GM12878 (cell line): ENCODE measurements around the gene CDH2. TPM values are rescaled to one million over a fixed set of nuclear protein-coding genes. Genes with fewer than 3 reads are reported as not detected.

Experiments
- ATAC-seq: fragments of 200-7000 bp; cut with Tn5 transposase; 3 replicates; pipeline ENCODE4 v1.9.1; 2020; ENCODE audit warnings: mild to moderate bottlenecking, moderate library complexity
- BruUV-seq: library from RNA; stranded (reverse); fragments of 400-500 nt; replicated peaks from 2 replicates; lab custom pipeline; 2021; lab: Mats Ljungman, UMichigan
- CTCF ChIA-PET: fragments of 300-600 bp; sonication (Branson Sonifier 250); formaldehyde crosslinking; extraction: SDS; loops from one replicate; lab custom pipeline; 2021; ENCODE audit warnings: inconsistent platforms; lab: Yijun Ruan, JAX
- POLR2A ChIA-PET: fragments of 350-600 bp; formaldehyde crosslinking; extraction: SDS; loops from one replicate; lab custom pipeline; 2021; ENCODE audit warnings: inconsistent platforms; lab: Charles Lee
- RAD21 ChIA-PET: fragments of 300-600 bp; sonication (Branson Sonifier 250); formaldehyde crosslinking; loops from one replicate; lab custom pipeline; 2023; ENCODE audit warnings: antibody characterized with exemption; ENCODE audit not compliant: unreplicated experiment; lab: Charles Lee
- SMC1A ChIA-PET: fragments of 300-600 bp; sonication (Branson Sonifier 250); formaldehyde crosslinking; loops from one replicate; lab custom pipeline; 2023; ENCODE audit not compliant: unreplicated experiment, uncharacterized antibody; lab: Charles Lee
- DNase-seq: peaks from one replicate; pipeline ENCODE4 v3.0.0-alpha.2; 2011; ENCODE audit warnings: low read depth, low spot score
- FAIRE-seq: peaks from 3 replicates; lab custom pipeline; 2011; peaks lifted over from hg19 to GRCh38; lab: Jason Lieb, UNC
- H2AFZ ChIP-seq: 2 replicates; pipeline ENCODE4 v1.6.0; 2011; ENCODE audit warnings: low read depth, low read length, control low read depth; ENCODE audit not compliant: control insufficient read depth
- H3K27ac ChIP-seq: 2 replicates; pipeline ENCODE4 v1.5.1; 2011; ENCODE audit warnings: control low read depth; ENCODE audit not compliant: control insufficient read depth, insufficient read depth
- H3K27me3 ChIP-seq, 2 experiments: replicated peaks in 1 of 2; 2 replicates each; pipeline versions ENCODE4 v1.6.0 to v1.6.1; 2011; ENCODE audit warnings: low read length in 1 of 2; ENCODE audit not compliant: control insufficient read depth in 2 of 2, insufficient read depth in 2 of 2
- H3K36me3 ChIP-seq, 2 experiments: 2 replicates each; pipeline ENCODE4 v1.5.1; 2011; ENCODE audit warnings: low read length in 1 of 2; ENCODE audit not compliant: control insufficient read depth in 2 of 2, insufficient read depth in 2 of 2
- H3K4me1 ChIP-seq: 2 replicates; pipeline ENCODE4 v1.6.1; 2011; ENCODE audit warnings: mild to moderate bottlenecking, low read length, moderate library complexity, mixed read lengths; ENCODE audit not compliant: control insufficient read depth, insufficient read depth
- H3K4me2 ChIP-seq: 2 replicates; pipeline ENCODE4 v1.6.0; 2011; ENCODE audit warnings: control low read depth; ENCODE audit not compliant: control insufficient read depth, insufficient read depth
- H3K4me3 ChIP-seq: fragments of 200-600 bp; sonication (generic); 2 replicates; pipeline ENCODE4 v1.5.1; 2016
- H3K79me2 ChIP-seq: 2 replicates; pipeline ENCODE4 v1.6.0; 2011; ENCODE audit warnings: low read length; ENCODE audit not compliant: control insufficient read depth, insufficient read depth
- H3K9ac ChIP-seq: 2 replicates; pipeline ENCODE4 v1.8.0; 2011; ENCODE audit warnings: low read length, control low read depth, mixed read lengths; ENCODE audit not compliant: control insufficient read depth, insufficient read depth
- H3K9me3 ChIP-seq: replicated peaks from 3 replicates; pipeline ENCODE4 v1.5.1; 2011; ENCODE audit warnings: mild to moderate bottlenecking, low read length; ENCODE audit not compliant: control insufficient read depth, insufficient read depth
- H4K20me1 ChIP-seq: 2 replicates; pipeline ENCODE4 v1.6.0; 2011; ENCODE audit not compliant: control insufficient read depth, insufficient read depth
- CHD1 ChIP-seq: IDR thresholded peaks from 2 replicates; pipeline ENCODE4 v1.6.1; 2012; ENCODE audit warnings: low read depth, low read length, improper control_type of control experiment
- GABPA ChIP-seq: IDR thresholded peaks from 2 replicates; pipeline ENCODE4 v1.6.1; 2014; ENCODE audit warnings: antibody characterized with exemption, low read depth, mild to moderate bottlenecking, inconsistent platforms
- GATAD2B ChIP-seq: fragments of 450-650 bp; conservative IDR thresholded peaks from 2 replicates; pipeline ENCODE4 v1.6.1; 2017; ENCODE audit warnings: low read depth, mild to moderate bottlenecking, moderate library complexity
- HDAC2 ChIP-seq: fragments of 200-600 bp; sonication (generic); IDR thresholded peaks from 2 replicates; pipeline ENCODE4 v1.6.1; 2017
- MYB ChIP-seq: fragments of 150-350 bp; IDR thresholded peaks from 2 replicates; pipeline ENCODE4 v1.6.1; 2014; ENCODE audit warnings: mild to moderate bottlenecking, low read depth, low read length, borderline replicate concordance
- NR2C1 ChIP-seq: fragments of 450-650 bp; IDR thresholded peaks from 2 replicates; pipeline ENCODE4 v1.6.1; 2017; ENCODE audit warnings: antibody characterized with exemption, mild to moderate bottlenecking, moderate library complexity
- RELB ChIP-seq: fragments of 450-650 bp; IDR thresholded peaks from 2 replicates; pipeline ENCODE4 v1.6.1; 2017; ENCODE audit warnings: low read depth, mild to moderate bottlenecking, moderate library complexity
- REST ChIP-seq: IDR thresholded peaks from 2 replicates; pipeline ENCODE4 v1.6.1; 2012; ENCODE audit warnings: mild to moderate bottlenecking, low read depth, low read length
- SUPT20H ChIP-seq: IDR thresholded peaks from 2 replicates; pipeline ENCODE4 v1.6.1; 2011; ENCODE audit warnings: low read depth, mild to moderate bottlenecking, low read length, moderate library complexity, borderline replicate concordance; ENCODE audit not compliant: control insufficient read depth
- WGBS: methylation state at CpG from one replicate; pipeline ENCODE4 v1.1.6; 2016; ENCODE audit warnings: low lambda C conversion rate; ENCODE audit not compliant: insufficient replicate concordance, insufficient coverage; ENCODE audit errors: missing lambda C conversion rate; 5-methylcytosine and 5-hydroxymethylcytosine counted together
- in situ Hi-C: fragments of 300-500 bp; cut with MboI; formaldehyde crosslinking; loops from 9 replicates; pipeline ENCODE4 v1.14.3; 2018; ENCODE audit warnings: mixed read lengths
- intact Hi-C: fragments of 100-400 bp; cut with micrococcal nuclease; formaldehyde crosslinking; loops from one replicate; pipeline ENCODE4 v1.14.2; 2022; ENCODE audit not compliant: unreplicated experiment
- polyA plus RNA-seq, 11 experiments: library from polyadenylated mRNA; depleted of rRNA in 4 of 11; unstranded in 6 of 11; stranded (reverse) in 5 of 11; fragments of >200 nt; fragmentation: Nextera tagmentation in 4 of 11; fragmentation: Illumina TruSeq in 1 of 11; extraction: Ambion mirVana in 4 of 11; extraction: Trizol in 1 of 11; gene quantifications; 1 replicate in 1 of 11; 2 replicates in 10 of 11; pipeline versions ENCODE4 v1.2.1 to v1.2.3, GENCODE V29; 2011 to 2016; ENCODE audit warnings: inconsistent platforms in 2 of 11, missing spikeins in 2 of 11, low read depth in 1 of 11
- total RNA-seq, 4 experiments: library from RNA; depleted of rRNA in 3 of 4; stranded (reverse); fragments of >200 nt in 3 of 4; fragmentation: Illumina TruSeq in 1 of 4; extraction: Trizol in 1 of 4; gene quantifications; 2 replicates each; pipeline versions ENCODE4 v1.2.1 to v1.2.3, GENCODE V29; 2013 to 2021
- TF ChIP-seq, protein P1 (sequence below): IDR thresholded peaks from 2 replicates; pipeline ENCODE4 v1.6.1; 2012; ENCODE audit warnings: low read depth, low read length, improper control_type of control experiment
- TF ChIP-seq, protein P2 (sequence below): IDR thresholded peaks from 2 replicates; pipeline ENCODE4 v1.6.1; 2011; ENCODE audit warnings: borderline replicate concordance, low read depth, mild to moderate bottlenecking, moderate library complexity, low read length; ENCODE audit not compliant: insufficient read depth, poor library complexity, severe bottlenecking

CDH2 gene
- total and polyA plus RNA-seq, 10 of the 15 experiments (the other 5 are each of a cell fraction or from before 2014, with no cell fraction given), result 0.01 to 0.25 (median 0.06) TPM; not detected in 4

DNA sequence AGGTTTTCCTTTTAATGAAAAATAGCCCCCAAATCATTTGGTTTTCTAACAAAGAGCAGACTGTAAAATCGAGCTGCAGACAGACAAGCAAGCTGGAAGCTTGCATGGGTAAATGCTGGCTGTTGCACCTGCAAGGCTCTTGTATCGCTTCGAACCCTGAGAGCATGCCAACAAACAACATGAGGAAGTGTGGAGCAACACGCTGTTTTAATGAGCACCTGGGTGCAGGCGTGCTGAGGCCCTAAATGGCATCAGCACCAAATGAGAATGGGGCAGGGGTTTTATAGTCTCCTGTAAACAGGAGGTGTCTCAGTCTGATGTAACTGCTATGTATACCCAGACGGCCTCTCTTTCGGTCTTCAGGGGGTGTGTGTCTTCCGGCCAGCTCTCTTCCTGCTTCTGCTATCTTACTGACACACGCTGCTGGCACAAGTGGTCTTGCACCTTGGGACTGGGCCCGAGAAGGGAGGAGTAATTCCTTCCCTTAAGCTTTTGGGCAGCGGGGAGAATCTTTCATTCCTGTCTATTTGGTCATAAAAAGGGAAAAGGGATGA is 31.9 kb upstream of the CDH2 start (continued):
- no peak for TF ChIP-seq REST

DNA sequence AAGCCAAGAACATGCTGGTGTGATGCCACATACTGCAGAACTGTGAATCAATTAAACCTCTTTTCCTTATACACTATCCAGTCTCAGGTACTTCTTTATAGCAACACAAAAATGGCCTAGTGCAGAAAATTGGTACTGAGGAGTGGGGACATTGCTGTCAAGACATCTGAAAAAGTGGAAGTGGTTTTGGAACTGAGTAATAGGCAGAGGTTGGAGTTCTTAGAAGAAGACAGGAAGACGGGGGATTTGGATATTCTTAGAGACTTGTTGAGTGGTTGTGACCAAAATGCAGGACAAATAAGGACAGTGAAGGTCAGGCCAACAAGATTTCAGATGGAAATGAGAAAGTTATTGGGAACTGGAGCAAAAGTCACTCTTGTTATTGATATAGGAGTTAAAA is 31.3 kb upstream of the CDH2 start:
- Histone ChIP-seq H3K4me3 (no peak overlapping the region), H3K79me2 (no peaks in the 10 kb centered on the region), H3K9me3 (no peaks in the 10 kb centered on the region), H3K27me3 (no peaks in the 10 kb centered on the region), H3K9ac (no peak overlapping the region), H3K36me3 (no peaks in the 10 kb centered on the region), H4K20me1 (no peaks in the 10 kb centered on the region), H3K4me2 (no peak overlapping the region), H2AFZ (no peak overlapping the region), H3K4me1 (no peaks in the 10 kb centered on the region), H3K27ac (no peak overlapping the region)
- POLR2A ChIA-PET, result no interaction called here
- DNase-seq (no peak), ATAC-seq (no peak), FAIRE-seq (no peak)
- 21% methylated on average over 1 of the region's 1 CpG for WGBS
- in situ Hi-C loops, result no loop called here
- RAD21 ChIA-PET, result no interaction called here
- no TSS peak for BruUV-seq
- SMC1A ChIA-PET, result no interaction called here
- CTCF ChIA-PET, result no interaction called here
- intact Hi-C loops, result no loop called here
- TF ChIP-seq GABPA (no peak), HDAC2 (no peak), MYB (no peak), GATAD2B (no peak), RELB (no peak), SUPT20H (no peak), NR2C1 (no peak), CHD1 (no peak)
- TF ChIP-seq, protein P1, sequence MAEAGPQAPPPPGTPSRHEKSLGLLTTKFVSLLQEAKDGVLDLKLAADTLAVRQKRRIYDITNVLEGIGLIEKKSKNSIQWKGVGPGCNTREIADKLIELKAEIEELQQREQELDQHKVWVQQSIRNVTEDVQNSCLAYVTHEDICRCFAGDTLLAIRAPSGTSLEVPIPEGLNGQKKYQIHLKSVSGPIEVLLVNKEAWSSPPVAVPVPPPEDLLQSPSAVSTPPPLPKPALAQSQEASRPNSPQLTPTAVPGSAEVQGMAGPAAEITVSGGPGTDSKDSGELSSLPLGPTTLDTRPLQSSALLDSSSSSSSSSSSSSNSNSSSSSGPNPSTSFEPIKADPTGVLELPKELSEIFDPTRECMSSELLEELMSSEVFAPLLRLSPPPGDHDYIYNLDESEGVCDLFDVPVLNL, result no peak
- TF ChIP-seq, protein P2, sequence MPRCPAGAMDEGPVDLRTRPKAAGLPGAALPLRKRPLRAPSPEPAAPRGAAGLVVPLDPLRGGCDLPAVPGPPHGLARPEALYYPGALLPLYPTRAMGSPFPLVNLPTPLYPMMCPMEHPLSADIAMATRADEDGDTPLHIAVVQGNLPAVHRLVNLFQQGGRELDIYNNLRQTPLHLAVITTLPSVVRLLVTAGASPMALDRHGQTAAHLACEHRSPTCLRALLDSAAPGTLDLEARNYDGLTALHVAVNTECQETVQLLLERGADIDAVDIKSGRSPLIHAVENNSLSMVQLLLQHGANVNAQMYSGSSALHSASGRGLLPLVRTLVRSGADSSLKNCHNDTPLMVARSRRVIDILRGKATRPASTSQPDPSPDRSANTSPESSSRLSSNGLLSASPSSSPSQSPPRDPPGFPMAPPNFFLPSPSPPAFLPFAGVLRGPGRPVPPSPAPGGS, result no peak
